ENCODE measurements around the gene ANKAR.
A peak's percentile ranks its signal among the peaks of the same experiment; 100 is the strongest.
"Not testable (repeated sequence)": the region's sequence is repeated elsewhere in the genome, so short reads cannot be mapped to it uniquely, and the experiment has no call there.

The ANKAR gene

DNA sequence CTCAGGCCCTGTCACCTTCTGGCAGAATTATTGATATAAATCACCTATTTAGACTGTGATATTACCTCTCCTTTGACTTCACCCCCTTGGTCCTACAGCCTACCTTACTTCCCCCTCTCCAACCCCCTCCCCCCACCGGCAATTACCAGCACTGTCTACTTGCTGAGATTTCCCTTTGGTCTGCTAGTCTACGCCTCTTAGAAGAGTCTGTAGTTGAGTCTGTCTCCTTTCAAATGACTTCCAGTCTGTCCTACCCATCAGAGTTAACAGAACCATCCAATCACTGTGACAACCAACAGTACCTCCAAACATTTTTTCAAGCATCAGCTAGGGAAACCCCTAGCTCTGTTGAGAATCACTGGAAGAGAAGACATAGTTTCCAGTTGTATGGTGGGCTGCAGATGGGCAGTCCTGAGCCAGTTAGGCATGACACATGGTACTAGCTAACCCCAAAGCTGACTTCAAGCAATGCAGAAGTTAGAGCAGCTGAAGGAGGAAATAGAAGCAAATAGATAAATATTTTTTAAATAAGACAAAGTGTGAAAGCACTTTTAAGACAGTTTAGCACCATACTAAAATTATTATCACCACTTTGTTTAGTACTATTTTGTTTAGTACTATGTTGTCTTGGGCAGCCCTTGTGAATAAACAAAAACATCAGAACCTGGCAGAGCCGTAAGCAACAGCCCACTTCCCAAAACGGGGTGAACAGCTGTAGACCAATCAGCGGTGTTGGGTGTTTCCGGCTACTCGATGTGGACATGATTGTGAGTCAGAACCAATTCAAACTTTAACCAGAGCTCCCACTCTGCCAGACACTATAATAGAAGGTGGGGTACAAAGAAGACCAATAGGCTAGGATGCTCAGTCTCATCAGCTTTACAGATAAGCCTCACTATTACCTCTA lies 15.9 kb upstream of the ANKAR start:
- DNase-seq, result no peak

DNA sequence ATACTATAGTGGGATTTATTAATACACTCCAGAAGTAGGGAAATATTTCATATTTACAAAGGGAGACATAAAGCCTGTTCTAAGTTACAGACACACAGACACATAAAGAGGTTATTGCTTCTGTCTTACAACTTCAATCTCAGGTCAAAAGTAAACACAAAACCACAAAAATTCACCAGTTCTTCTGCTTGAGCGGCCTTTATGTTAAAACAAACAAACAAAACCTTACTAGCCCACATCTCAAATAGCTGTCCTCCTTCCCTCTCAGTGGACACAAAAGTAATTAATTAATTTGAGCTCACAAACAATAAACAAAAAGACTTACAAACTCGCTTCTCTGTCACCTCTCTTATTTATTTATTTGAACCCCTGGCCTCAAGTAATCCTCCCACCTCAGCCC lies 14.7 kb upstream of the ANKAR start:
- no peak for DNase-seq

DNA sequence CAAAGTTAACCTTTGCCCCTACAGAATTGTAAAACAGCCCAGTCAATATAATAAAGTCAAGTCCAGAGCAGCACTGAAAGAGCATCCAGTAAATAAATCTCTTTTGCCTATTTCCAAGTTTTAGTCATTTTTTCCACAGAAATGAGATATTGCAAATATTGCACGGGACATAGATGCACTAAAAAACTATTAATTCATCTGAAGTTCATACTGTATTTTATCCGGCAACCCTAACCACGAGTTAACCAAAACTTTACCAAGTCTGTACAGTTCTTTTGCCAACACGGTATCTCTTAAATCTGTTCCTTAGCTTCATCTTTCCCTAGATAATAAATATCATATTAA lies 13.7 kb upstream of the ANKAR start:
- no peak for DNase-seq

DNA sequence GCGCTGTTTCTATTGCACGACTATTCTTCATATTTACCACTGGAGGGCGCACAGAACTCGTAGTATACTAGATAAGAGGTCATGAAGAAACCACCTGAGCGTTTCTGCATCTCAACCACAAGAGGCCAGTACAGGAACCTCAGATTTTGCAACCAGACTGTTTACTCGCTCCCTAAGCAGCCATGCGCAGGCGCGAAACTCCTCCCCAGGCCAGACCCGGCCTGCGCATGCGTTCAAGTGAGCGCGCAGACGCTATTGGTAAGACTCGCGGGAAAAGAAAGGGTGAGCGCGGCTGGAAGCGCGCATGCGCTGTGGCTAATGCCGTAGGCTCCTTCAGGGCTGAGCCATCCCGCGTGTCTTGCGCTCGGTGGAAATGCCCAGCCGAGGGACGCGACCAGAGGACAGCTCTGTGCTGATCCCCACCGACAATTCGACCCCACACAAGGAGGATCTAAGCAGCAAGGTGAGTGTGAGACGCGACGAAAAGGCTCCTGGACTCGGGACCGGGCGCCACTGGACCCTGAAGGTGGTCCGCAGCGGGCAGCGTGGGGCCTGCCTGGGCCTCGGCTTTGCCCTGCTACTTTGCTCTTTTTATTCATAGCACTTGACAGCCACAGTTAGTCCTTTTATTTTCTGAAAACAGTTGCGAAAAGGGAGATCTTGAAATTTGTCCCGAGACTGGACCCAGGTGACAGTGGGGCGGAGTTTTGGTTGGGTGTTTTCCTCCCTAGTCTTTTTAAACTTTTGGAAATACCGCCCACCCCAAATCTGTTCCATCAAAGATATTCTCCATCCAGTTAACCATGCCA lies 13.1 kb upstream of the ANKAR start, which contains the start of gene ASNSD1:
TSS of gene ASNSD1 (plus strand) at position 312 of the 809 bp plus-strand sequence. CDS start 4,674 bp downstream, outside the sequence.
- DNase-seq, result peak; percentile 98

DNA sequence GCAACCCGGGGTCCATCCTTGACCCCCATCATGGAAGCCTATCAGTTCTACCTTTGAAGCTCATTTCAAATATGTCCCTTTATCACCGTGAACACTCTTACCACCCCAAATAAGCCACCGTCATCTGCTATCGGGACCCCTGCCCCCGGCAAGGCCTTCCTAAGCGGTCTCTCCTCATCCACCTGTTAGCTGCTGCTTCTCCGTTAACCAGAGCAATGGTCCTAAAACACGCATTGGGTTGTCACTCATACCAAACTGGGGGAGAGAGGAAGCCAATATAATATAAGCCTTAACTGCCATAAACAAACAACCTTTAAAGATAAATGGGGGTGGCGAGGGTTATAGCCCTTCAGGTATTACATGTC lies 12.5 kb upstream of the ANKAR start:
- DNase-seq, result no peak

DNA sequence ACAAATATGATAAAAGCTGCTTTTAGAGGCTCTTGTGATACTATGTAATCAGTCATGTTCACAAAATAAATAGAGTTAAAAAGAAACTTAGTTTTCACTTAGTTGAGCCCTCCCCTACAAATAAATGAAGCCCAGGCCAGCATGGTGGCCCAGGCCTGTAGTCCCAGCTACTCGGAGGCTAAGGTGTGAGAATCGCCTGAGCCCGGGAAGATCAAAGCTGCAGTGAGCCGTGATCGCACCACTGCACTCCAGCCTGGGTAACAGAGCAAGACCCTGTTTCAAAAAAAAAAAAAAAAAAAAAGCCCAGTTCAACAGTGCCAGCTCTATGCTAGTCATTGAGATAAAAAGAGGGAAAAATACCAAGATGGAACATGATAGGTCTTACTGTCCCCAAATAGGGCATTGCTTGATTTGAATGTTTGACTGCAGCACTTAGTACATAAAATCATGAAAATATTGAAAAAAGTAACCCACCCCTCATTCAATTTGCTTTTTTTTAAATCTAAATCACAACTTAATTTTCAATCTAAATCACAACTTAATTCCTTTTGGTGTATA lies 11.7 kb upstream of the ANKAR start:
- no peak for DNase-seq

DNA sequence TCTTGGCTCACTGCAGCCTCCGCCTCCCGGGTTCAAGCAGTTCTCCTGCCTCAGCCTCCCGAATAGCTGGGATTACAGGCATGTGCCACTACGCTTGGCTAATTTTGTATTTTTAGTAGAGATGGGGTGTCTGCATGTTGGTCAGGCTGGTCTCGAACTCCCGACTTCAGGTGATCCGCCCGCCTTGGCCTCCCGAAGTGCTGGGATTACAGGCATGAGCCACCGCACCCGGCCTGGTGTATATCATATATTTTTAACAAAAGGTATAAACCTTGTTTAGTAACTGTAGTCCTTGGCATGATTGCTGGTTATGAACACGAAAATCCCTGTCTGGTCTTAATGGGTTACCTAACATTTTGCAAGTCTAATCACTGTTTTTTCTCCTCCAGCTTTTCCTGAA lies 11.2 kb upstream of the ANKAR start:
- not testable (repeated sequence) for DNase-seq

DNA sequence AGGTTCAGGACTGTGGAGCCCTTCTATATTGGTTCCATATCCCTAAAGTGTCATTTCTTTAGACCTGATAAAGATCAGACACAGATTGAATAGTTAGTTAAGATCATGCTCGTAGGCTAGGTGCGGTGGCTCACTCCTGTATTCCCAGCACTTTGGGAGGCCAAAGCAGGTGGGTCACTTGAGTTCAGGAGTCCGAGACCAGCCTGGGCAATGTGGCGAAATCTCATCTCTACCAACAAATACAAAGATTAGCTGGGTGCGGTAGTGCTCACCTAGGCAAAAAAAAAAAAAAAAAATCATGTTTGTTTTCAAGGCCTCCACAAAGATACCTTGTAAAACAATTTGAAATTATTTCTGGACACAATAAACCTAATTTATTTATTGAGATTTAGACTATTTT lies 4.6 kb upstream of the ANKAR start:
- DNase-seq, result no peak

DNA sequence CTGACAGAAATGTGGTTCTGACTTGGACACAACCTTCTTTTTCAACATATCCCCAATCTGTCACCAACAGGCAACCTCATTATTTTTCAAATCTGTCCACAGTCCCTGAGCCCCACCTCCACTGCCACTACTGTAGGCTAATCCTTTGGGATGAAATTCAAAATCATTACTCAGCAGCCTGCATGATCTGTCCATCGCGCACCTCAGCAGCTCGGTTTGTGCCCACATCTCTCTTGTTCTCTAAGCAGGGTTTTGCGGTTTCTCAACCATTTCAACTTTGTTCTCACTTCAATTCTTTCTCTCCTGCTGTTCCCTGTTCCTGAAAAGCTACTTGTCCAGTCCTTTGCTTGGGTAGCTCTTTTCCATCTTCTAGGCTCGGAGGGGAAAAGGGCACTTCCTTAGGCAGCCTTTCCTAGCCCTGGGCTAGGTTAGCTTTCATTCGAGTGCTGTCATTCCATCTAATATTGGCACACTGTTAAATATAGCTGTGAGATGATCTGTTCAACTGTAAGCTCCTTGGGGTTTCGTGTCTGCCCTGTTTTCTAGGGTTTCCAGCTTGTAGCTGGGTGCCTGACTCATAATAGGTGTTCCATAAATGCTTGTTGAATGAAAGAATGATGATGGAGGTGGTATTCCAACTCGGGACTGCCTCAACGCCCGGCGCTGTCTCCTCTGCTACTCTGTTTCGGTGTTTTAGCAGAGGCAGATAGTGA lies 653 bp upstream of the ANKAR start:
- DNase-seq, result no peak

DNA sequence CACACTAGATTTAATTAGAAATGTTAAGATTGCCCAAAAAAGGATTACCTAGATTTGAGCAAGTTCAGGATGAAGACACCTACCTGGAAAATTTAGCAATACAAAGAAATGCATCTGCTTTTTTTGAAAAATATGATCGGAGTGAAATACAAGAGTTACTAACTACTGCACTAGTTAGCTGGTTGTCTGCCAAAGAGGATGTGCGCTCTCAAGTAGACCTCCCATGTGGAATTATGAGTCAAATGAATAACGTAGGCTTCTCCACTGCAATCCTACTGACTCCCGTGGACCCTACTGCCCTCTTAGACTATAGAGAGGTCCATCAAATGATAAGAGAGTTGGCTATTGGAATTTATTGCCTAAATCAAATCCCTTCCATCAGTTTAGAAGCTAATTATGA lies 2.0 kb downstream of the ANKAR start:
- no peak for DNase-seq

DNA sequence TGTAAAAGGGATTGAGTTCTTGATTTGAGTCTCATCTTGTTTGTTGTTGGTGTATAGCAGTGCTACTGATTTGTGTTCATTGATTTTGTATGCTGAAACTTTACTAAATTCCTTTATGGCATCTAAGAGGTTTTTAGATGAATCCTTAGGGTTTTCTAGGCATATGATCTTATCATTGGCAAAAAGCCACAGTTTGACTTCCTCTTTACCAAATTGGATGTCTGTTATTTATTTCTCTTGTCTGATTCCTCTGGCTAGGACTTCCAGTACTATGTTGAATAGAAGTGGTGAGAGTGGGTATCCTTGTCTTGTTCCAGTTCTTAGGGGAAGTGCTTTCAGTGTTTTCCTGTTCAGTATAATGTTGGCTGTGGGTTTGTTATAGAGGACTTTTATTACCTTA lies 4.8 kb downstream of the ANKAR start:
- no peak for DNase-seq

DNA sequence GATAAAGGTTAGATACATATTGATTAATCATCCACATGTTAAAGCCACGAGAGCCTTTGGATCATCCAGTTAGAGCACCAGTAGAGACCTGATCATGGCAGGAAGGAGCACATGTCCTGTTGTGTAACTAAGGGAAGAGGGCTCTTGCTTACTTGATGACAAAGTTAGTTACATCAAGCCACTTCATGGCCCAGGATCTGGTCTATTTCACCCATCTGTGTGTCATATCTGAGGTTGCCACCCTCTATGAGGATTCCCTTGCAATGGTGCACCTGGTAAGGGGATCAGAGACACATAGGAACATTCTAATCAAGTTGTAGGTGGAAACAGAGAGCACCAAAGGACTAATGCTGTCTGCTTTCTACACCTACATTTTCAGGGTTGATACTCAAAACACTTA lies 6.7 kb downstream of the ANKAR start:
- DNase-seq, result no peak

DNA sequence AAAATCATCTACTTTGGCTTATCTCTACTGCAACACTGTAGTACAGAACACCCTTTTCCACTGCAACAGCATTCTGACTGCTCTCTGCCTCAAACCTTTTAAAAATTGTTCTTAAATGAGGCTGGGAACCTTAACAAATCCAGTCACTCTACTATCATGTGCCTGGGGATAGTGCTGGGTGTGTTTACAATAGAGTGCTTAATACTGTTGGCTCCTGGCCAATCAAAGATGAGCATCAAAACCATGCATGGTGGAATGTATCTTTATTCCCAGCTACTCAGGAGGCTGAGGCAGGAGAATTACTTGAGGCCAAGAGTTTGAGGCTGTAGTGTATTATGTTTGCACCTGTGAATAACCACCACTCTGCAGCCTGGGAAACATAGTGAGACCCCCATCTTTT lies 7.4 kb downstream of the ANKAR start:
- DNase-seq, result no peak

DNA sequence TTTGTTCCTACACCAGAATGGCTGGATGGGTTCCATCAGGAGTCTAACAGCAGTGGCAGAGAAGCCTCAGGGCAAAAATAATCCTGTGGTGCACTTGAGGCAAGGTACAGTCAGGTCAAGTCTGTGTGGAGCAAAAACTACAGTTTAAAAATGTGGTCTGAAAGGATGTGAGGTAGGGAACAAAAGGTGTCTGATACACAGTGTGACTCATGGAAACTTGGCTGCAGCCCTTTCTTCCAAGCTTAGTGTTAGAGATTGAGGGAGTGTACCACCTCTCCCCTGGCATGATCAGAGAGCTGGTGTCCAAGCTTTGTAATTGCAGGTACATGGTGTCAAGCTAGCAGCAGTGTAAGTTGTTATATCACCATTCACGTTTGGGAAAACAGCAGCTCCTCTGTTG lies 8.9 kb downstream of the ANKAR start:
- DNase-seq, result no peak

DNA sequence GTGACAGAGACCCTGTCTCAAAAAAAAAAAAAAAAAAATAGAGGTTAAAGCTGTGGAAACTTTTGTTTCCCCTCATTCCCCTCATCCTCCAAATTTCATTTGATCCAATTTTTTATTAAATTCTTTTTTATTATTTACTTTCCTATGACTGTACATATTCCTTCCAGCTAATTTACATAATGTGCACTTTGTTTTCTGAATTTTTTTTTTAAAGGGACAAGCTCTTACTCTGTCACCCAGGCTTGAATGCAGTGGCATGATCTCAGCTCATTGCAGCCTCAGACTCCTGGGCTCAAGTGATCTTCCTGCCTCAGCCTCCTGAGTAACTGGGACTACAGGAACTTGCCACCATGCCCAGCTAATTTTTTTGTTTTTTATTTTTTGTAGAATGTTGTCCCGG lies 10.3 kb downstream of the ANKAR start:
- no peak for DNase-seq

DNA sequence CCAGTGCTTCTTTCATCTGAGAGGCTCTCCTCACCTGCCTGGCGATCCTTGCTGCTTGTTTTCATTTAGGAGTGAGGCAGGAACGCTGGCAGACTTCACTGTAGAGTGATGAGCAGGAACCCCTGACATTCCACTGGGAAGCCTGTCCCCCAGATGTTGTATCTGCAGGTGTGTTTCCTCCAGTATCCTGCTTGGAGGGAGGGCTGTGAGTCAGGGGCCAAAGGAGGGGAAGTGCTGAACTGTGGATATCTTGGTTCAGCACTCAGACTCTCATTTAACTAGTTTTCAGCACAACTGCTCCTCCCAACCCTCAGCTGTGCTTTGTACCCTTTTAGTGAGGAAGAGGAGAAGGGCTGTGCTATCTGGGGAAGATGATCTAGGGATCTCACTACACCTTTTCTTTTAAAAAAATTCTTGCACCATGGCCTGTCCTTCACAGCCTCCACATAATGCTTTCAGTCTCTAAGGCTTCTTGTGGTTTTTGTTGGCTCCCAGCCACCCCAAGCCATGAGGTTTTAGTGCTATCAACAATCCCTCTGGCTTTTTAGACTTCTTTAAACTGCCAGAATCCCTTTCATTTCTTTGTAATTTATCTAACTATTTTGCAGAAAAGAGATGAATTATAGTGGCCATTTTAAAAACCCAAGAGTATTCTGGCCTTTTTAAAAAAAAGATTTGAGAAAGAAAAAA lies 11.2 kb downstream of the ANKAR start:
- DNase-seq, result no peak

DNA sequence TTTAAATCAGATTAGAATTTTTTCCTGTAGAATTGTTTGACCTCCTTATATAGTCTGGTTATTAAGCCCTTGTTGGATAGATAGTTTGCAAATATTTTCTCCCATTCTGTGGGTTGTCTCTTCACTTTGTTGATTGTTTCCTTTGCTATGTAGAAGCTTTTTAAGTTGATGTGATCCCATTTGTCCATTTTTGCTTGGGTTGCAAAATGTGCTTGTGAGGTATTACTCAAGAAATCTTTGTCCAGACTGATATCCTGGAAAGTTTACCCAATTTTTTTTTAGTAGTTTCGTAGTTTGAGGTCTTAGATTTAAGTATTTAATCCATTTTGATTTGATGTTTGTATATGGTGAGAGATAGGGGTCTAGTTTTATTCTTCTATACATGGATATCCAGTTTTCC lies 13.3 kb downstream of the ANKAR start:
- not testable (repeated sequence) for DNase-seq

DNA sequence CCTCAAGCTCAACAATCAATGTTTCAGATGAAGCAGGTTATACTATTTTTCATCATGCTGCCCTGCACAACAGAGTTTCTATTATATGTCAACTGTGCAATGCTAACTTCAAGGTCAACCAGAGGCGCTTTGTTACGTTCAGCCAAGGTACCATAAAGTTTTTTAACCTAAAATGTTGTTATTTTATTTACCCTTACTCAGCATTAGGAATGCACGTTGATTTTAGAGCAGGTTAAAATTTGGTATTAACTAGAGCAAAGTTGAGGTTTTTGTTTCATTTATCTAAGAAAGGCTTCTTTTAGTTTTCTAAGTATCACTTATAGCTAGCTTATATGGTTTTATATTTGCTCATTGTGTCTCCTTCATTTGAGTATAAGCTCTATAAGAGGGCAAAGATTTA lies 21.8 kb downstream of the ANKAR start:
- no peak for DNase-seq

DNA sequence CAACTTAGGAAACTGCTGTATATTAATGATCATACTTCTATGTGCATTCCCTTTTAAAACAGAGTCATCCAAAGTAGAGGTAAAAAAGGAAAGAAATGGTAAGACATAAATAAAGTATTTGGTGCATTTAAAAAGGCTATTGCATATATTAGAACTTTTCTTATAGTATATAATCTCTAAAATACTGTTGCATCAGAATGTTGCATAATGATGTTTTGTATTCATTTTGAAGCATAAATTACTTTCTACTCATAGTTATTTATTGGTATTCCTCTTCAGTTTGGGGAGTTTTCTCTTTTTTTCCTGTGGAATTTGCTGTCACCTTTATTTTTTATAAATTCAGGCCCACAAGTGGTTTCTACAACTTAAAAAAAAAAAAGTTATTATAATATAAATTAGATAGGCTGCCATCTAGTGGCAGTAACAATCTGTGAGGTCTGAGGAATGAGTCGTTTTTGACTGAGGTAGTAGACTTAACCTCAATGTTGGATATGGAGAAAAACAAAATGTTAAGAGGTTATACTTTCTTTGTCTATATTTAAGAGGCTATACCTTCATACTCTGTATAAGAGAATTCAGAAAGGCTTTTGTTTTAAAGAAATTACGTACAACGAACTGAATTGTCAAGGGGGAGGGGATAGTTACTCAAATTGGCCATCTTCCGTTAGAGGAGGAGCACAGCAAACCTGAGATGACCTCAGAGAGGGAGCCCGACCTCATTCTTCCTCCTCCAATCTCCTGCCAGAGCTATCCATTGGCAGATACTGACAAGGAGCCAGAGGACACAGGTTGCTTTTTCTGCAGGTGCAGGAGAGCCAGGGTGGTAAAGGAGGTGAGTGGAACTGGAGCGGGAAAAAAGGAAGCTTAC lies 23.8 kb downstream of the ANKAR start:
- DNase-seq, result peak; percentile 38

DNA sequence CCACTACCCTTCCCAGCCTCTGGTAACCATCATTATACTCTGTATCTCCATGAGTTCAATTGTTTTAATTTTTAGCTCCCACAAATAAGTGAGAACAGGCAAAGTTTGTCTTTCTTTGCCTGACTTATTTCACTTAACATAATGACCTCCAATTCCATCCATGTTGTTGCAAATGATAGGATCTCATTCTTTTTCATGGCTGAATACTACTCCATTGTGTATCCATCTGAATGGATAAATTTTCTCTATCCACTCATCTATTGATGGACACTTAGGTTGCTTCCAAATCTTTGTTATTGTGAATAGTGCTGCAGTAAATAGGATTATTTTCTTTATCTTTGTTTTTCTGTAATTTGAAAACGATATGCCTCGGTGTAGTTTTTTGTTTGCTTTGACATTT lies 26.2 kb downstream of the ANKAR start:
- no peak for DNase-seq

DNA sequence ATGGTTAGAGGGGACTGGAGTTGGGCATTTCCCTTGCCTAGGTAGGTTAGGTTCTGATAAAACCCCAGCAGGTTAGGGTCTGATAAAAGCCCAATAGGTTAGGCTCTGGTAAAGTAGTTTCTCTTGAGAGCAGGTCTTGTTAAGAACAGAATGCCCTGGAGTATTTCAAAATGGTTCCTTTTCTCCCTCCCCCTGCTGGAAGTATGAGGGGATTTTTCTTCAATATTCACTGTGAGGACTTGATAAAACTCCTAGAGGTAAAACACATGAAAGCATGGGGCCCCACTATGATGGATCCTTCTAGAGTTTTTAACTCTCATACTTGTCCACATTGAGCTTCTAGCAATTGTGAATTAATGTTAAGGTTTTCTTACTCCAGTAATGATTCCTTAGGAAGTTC lies 27.6 kb downstream of the ANKAR start:
- no peak for DNase-seq
